ENCODE results near the gene DNAJC4. TPM values are rescaled to one million over a fixed set of nuclear protein-coding genes. Genes with fewer than 3 reads are reported as not detected.

The DNAJC4 gene
- total RNA-seq, 1 donor from 2014 or later, result 39.1 TPM

DNA sequence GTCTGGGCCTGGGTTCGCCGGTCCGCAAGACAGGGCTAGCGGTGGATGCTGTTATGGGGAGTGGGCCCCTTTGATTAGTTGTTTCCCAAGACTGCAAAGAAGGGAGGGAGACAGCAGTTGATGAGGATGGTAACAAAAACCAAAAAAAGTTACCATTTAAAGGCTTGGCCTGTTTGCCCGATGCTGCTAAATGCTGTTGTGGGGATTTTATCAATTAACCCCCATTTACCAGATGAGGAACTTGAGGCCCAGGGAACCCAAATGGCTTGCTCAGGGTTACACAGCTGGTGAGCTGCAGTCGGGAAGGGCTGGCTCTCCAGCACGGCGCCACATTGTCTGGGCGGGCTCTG, 7.7 kb upstream of the DNAJC4 start:
- Mint-ChIP-seq H3K9me3 (ENCODE audit: low read depth) (no peaks in the 10 kb centered on the region), H3K4me3 (ENCODE audit: low read depth) (no peak overlapping the region)
- TF ChIP-seq, protein P1, sequence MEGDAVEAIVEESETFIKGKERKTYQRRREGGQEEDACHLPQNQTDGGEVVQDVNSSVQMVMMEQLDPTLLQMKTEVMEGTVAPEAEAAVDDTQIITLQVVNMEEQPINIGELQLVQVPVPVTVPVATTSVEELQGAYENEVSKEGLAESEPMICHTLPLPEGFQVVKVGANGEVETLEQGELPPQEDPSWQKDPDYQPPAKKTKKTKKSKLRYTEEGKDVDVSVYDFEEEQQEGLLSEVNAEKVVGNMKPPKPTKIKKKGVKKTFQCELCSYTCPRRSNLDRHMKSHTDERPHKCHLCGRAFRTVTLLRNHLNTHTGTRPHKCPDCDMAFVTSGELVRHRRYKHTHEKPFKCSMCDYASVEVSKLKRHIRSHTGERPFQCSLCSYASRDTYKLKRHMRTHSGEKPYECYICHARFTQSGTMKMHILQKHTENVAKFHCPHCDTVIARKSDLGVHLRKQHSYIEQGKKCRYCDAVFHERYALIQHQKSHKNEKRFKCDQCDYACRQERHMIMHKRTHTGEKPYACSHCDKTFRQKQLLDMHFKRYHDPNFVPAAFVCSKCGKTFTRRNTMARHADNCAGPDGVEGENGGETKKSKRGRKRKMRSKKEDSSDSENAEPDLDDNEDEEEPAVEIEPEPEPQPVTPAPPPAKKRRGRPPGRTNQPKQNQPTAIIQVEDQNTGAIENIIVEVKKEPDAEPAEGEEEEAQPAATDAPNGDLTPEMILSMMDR (IDR thresholded peaks at IDR 0.05; ENCODE audit: unreplicated experiment), result no peak

DNA sequence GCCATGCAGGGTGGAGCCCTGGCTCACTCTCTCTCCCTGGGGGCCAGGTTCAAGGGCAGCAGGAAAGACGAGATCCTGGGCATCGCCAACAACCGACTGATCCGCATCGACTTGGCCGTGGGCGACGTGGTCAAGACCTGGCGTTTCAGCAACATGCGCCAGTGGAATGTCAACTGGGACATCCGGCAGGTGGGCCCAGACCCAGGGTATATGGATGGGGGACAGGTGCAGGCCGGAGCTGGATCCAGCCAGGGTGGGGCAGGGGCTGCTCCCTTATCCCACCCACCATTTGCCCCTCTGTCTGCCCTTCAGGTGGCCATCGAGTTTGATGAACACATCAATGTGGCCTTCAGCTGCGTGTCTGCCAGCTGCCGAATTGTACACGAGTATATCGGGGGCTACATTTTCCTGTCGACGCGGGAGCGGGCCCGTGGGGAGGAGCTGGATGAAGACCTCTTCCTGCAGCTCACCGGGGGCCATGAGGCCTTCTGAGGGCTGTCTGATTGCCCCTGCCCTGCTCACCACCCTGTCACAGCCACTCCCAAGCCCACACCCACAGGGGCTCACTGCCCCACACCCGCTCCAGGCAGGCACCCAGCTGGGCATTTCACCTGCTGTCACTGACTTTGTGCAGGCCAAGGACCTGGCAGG, 7.2 kb upstream of the DNAJC4 start:
- Mint-ChIP-seq H3K27me3 (no peaks in the 10 kb centered on the region), H3K27ac (no peak overlapping the region), H3K4me3 (ENCODE audit: low read depth) (no peak overlapping the region), H3K4me1 (ENCODE audit: low read depth) (peaks cover 13% of the 10 kb centered on the region), H3K36me3 (ENCODE audit: insufficient read depth) (peaks cover 4% of the 10 kb centered on the region), H3K9me3 (ENCODE audit: low read depth) (no peaks in the 10 kb centered on the region)
- TF ChIP-seq, protein P1 (IDR thresholded peaks at IDR 0.05; ENCODE audit: unreplicated experiment), result no peak
- DNase-seq (ENCODE audit: low spot score, unreplicated experiment), result no peak

More for the DNA sequence above, 7.7 kb upstream of the DNAJC4 start:
- H3K27ac Mint-ChIP-seq, result no peak overlapping the region
- H3K4me1 Mint-ChIP-seq (ENCODE audit: low read depth), result peaks cover 13% of the 10 kb centered on the region
- peaks cover 4% of the 10 kb centered on the region for H3K36me3 Mint-ChIP-seq (ENCODE audit: insufficient read depth)
- no peaks in the 10 kb centered on the region for H3K27me3 Mint-ChIP-seq
- no peak for DNase-seq (ENCODE audit: low spot score, unreplicated experiment)

DNA sequence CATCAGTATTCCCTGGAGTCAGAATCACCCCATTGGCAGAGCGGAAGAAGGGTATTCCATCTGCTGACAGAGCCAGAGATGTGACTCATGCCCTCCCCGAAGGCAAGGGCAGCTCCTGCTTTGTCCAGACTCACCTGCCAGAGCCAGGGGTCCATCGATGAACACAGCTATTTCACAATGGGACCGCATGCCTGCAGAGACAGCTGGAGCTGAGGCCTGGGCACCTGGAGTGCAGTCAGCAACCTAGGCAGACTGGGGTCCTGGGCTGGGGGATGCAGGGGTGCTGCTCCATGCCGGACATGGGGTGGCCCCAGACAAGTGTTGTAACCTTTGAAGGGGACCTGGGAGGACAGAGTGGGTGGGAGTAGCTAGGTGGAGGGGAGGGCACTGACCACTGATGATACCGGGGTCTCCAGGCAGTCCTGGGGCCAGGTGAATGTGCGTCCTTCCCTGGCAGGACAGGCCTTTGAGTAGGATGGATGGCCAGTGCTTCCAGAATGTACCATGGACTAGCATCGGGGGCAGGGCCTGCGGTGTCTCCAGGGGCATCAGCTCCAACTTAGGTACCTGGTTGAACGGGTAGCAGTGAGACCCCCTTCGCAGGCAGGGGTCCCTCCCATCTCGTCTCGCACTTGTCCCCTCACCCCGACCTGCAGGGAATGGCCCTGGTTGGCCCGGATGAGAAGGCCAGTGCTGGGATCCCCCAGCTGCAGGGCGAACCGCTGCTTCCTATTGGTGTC, 6.0 kb upstream of the DNAJC4 start:
- Mint-ChIP-seq H3K4me1 (ENCODE audit: low read depth) (peaks cover 7% of the 10 kb centered on the region), H3K27me3 (no peaks in the 10 kb centered on the region), H3K36me3 (ENCODE audit: insufficient read depth) (no peaks in the 10 kb centered on the region), H3K4me3 (ENCODE audit: low read depth) (peak overlapping the region; percentile 87), H3K27ac (no peak overlapping the region), H3K9me3 (ENCODE audit: low read depth) (no peaks in the 10 kb centered on the region)
- TF ChIP-seq, protein P1 (IDR thresholded peaks at IDR 0.05; ENCODE audit: unreplicated experiment), result no peak
- no peak for DNase-seq (ENCODE audit: low spot score, unreplicated experiment)

DNA sequence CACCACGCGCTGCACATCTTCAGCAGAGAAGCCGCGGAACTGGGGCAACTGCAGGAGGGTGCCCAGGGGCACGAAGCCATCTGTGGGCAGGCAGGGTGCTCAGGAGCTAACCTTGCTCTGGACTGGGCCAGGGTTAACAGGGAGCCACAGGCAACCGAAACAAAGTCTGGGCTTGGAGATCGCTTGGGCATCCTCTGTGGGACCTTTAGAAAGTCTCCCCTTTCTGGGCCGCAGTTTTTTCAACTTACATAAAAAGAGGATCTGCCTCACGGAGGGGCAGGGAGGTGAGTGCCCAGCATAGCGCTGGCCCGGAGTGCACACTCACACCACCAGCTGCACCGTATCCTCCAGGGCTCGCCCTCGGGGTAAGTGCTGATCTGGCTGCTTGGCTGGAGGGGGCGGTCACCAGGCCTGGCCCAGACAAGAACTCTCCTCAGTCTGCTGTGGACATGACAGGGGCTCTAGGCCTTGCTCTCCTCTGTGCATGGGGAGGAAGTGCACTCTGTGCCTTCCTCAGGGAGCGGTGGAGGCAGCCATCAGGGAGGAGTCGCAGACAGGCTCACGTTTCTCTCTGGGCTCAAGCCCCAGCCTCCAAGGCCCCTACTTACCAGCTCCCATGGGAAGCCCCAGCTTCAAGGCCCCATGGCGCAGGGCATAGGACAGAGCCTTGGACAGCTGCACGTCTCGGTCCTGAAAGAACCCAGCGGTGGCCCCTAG, 5.3 kb upstream of the DNAJC4 start:
- peak overlapping the region; percentile 87 for H3K4me3 Mint-ChIP-seq (ENCODE audit: low read depth)
- peaks cover 13% of the 10 kb centered on the region for H3K4me1 Mint-ChIP-seq (ENCODE audit: low read depth)
- no peak for DNase-seq (ENCODE audit: low spot score, unreplicated experiment)
- no peaks in the 10 kb centered on the region for H3K9me3 Mint-ChIP-seq (ENCODE audit: low read depth)
- H3K27me3 Mint-ChIP-seq, result no peaks in the 10 kb centered on the region
- H3K36me3 Mint-ChIP-seq (ENCODE audit: insufficient read depth), result no peaks in the 10 kb centered on the region
- TF ChIP-seq, protein P1 (IDR thresholded peaks at IDR 0.05; ENCODE audit: unreplicated experiment), result no peak
- no peak overlapping the region for H3K27ac Mint-ChIP-seq

Measured in progenitor cell of endocrine pancreas (in vitro differentiated cells).